OCI-LY1 (cell line): ENCODE data around the gene KLHDC4.
A peak's percentile ranks its signal among the peaks of the same experiment; 100 is the strongest.

Experiments used
- H2AFZ ChIP-seq: fragments of 200-600 bp; sonication (generic), shearing (Covaris generic); 2 replicates; pipeline ENCODE4 v1.6.0; 2014; ENCODE audit warnings: antibody characterized with exemption, mild to moderate bottlenecking, low read length
- H3F3A ChIP-seq: fragments of 200-600 bp; sonication (generic), shearing (Covaris generic); 2 replicates; pipeline ENCODE4 v1.6.0; 2014; ENCODE audit warnings: mild to moderate bottlenecking, antibody characterized with exemption, low read length, moderate library complexity; ENCODE audit not compliant: insufficient read depth
- H3K27ac ChIP-seq: fragments of 200-600 bp; sonication (generic); 2 replicates; pipeline ENCODE4 v1.5.1; 2014; ENCODE audit warnings: low read length, mixed run types, mild to moderate bottlenecking, low read depth; ENCODE audit not compliant: poor library complexity, severe bottlenecking
- H3K27me3 ChIP-seq: fragments of 200-600 bp; sonication (generic); 2 replicates; pipeline ENCODE4 v1.6.0; 2014; ENCODE audit warnings: antibody characterized with exemption, mild to moderate bottlenecking, low read length, moderate library complexity; ENCODE audit not compliant: insufficient read depth
- H3K36me3 ChIP-seq: fragments of 200-600 bp; sonication (generic); 2 replicates; pipeline ENCODE4 v1.6.1; 2014; ENCODE audit warnings: mild to moderate bottlenecking, antibody characterized with exemption, low read length, moderate library complexity, mixed read lengths; ENCODE audit not compliant: insufficient read depth
- H3K4me1 ChIP-seq: fragments of 200-600 bp; sonication (generic); 2 replicates; pipeline ENCODE4 v1.5.1; 2014; ENCODE audit warnings: mild to moderate bottlenecking, low read length, moderate library complexity; ENCODE audit not compliant: insufficient read depth, severe bottlenecking
- H3K4me2 ChIP-seq: fragments of 200-600 bp; sonication (generic), shearing (Covaris generic); 2 replicates; pipeline ENCODE4 v1.6.1; 2014; ENCODE audit warnings: low read length
- H3K4me3 ChIP-seq: fragments of 200-600 bp; sonication (generic); 2 replicates; pipeline ENCODE4 v1.5.1; 2014; ENCODE audit warnings: low read length, low read depth, mild to moderate bottlenecking, mixed read lengths; ENCODE audit not compliant: poor library complexity, severe bottlenecking
- H3K79me2 ChIP-seq: fragments of 200-600 bp; shearing (Covaris generic); 2 replicates; pipeline ENCODE4 v1.6.1; 2016; ENCODE audit warnings: mixed run types, low read length, mixed read lengths; ENCODE audit not compliant: insufficient read depth
- H3K9ac ChIP-seq: fragments of 200-600 bp; sonication (generic), shearing (Covaris generic); 2 replicates; pipeline ENCODE4 v1.6.1; 2014; ENCODE audit warnings: mild to moderate bottlenecking, low read length, mixed read lengths
- H3K9me2 ChIP-seq: fragments of 200-600 bp; sonication (generic), shearing (Covaris generic); 2 replicates; pipeline ENCODE4 v1.6.1; 2014; ENCODE audit warnings: low read depth, mild to moderate bottlenecking, low read length, mixed read lengths
- H3K9me3 ChIP-seq: fragments of 200-600 bp; shearing (Covaris generic); 2 replicates; pipeline ENCODE4 v1.6.1; 2014; ENCODE audit warnings: low read length, mixed read lengths
- H4K20me1 ChIP-seq: fragments of 200-600 bp; sonication (generic), shearing (Covaris generic); 2 replicates; pipeline ENCODE4 v1.6.0; 2016; ENCODE audit warnings: mild to moderate bottlenecking, low read length; ENCODE audit not compliant: insufficient read depth
- CTCF ChIP-seq: fragments of 200-600 bp; sonication (generic), shearing (Covaris generic); IDR thresholded peaks from 2 replicates; pipeline ENCODE4 v1.5.1; 2017; ENCODE audit warnings: mild to moderate bottlenecking, antibody characterized with exemption, low read length, moderate library complexity, mixed read lengths
- EZH2 ChIP-seq: fragments of 200-600 bp; sonication (generic), shearing (Covaris generic); IDR thresholded peaks from 2 replicates; pipeline ENCODE4 v1.8.0; 2017; ENCODE audit warnings: borderline replicate concordance, mixed run types, mild to moderate bottlenecking, antibody characterized with exemption, low read length, moderate library complexity, mixed read lengths

Gene KLHDC4

DNA sequence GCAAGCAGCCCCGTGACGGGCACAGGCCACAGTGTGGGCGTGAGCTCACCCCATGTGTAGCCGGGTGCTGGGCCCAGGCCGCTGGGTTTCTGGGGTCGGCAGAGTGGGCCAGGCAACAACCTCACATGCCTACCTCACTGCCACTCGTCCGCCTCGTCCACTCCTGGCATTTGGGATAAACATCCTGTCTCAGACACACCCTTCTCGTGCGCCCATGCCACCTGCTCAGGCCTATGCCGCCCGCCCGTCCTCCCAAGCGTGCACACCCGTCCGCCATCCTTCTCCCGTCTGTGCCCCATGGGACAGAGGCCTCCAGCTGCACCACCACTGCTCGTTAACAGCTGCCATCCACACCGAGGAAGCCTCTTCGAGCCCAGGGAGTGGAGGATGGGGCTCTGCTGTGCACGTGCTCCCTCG lies 64.3 kb downstream of the KLHDC4 start:
- Histone ChIP-seq H3K9ac (peak overlapping the region; percentile 76), H3K4me3 (peak overlapping the region; percentile 49), H3K27ac (peak overlapping the region; percentile 99), H4K20me1 (no peaks in the 10 kb centered on the region), H3K9me3 (no peaks in the 10 kb centered on the region), H3K27me3 (no peaks in the 10 kb centered on the region), H3K36me3 (peaks cover 46% of the 10 kb centered on the region; the same call in 1 of the 2 replicates), H3K79me2 (no peaks in the 10 kb centered on the region), H3K9me2 (no peaks in the 10 kb centered on the region), H3K4me2 (peak overlapping the region; percentile 57), H3K4me1 (peaks cover 94% of the 10 kb centered on the region), H3F3A (peaks cover 15% of the 10 kb centered on the region; the same call in 1 of the 2 replicates), H2AFZ (no peak overlapping the region)
- TF ChIP-seq EZH2 (no peak), CTCF (no peak)

- no peaks in the 10 kb centered on the region for H3K79me2 ChIP-seq
- H3K4me1 ChIP-seq: peaks cover 89% of the 10 kb centered on the region
- no peak overlapping the region for H2AFZ ChIP-seq
- H3K27me3 ChIP-seq: no peaks in the 10 kb centered on the region
- peak overlapping the region; percentile 99 for H3K27ac ChIP-seq
- H4K20me1 ChIP-seq: no peaks in the 10 kb centered on the region
- H3K9me2 ChIP-seq: no peaks in the 10 kb centered on the region
- peak overlapping the region; percentile 23 for H3K4me3 ChIP-seq
- peaks cover 15% of the 10 kb centered on the region; the same call in 1 of the 2 replicates for H3F3A ChIP-seq
- peak overlapping the region; percentile 57 for H3K4me2 ChIP-seq
- peak overlapping the region; percentile 76 for H3K9ac ChIP-seq
- peaks cover 51% of the 10 kb centered on the region for H3K36me3 ChIP-seq
- TF ChIP-seq EZH2 (no peak), CTCF (no peak)
- no peaks in the 10 kb centered on the region for H3K9me3 ChIP-seq
Observed at GRCh38 chr16:87701078-87701460, 64.7 kb downstream of the KLHDC4 start.

DNA sequence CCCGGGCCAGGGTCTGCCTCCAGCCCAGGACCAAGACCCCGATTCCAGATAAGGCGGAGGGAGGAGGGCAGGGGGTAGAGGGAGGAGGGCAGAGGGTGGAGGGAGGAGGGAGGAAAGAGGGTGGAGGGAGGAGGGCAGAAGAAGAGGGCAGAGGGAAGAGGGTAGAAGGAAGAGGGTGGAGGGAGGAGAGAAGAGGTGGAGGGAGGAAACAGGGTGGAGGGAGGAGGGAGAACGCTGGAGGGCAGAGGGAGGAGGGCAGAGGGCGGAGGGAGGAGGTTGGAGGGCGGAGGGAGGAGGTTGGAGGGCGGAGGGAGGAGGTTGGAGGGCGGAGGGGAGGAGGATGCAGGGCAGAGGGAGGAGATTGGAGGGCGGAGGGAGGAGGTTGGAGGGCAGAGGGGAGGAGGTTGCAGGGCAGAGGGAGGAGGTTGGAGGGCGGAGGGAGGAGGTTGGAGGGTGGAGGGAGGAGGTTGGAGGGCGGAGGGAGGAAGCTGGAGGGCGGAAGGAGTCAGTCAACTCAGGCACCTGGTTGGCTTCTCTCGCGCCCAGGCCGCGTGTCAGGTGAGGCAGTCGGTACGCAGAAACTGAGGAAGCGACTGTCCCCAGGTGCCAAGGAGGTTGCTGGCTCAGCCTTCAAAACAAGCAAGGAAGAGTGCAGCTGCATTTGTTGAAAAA lies 65.2 kb downstream of the KLHDC4 start:
- H3K9me2 ChIP-seq: no peaks in the 10 kb centered on the region
- H4K20me1 ChIP-seq: no peaks in the 10 kb centered on the region
- no peaks in the 10 kb centered on the region for H3K27me3 ChIP-seq
- peak overlapping the region; percentile 57; the same call in 1 of the 2 replicates for H3K4me2 ChIP-seq
- H3K4me3 ChIP-seq: peak overlapping the region; percentile 23
- H3F3A ChIP-seq: peaks cover 15% of the 10 kb centered on the region; the same call in 1 of the 2 replicates
- H3K79me2 ChIP-seq: no peaks in the 10 kb centered on the region
- H2AFZ ChIP-seq: no peak overlapping the region
- peak overlapping the region; percentile 99 for H3K27ac ChIP-seq
- H3K9ac ChIP-seq: peak overlapping the region; percentile 76; the same call in 1 of the 2 replicates
- H3K36me3 ChIP-seq: peaks cover 56% of the 10 kb centered on the region
- no peak for TF ChIP-seq EZH2
- no peak for TF ChIP-seq CTCF
- H3K4me1 ChIP-seq: peaks cover 84% of the 10 kb centered on the region
- H3K9me3 ChIP-seq: no peaks in the 10 kb centered on the region
